GM19397 (cell line): Measurements from ENCODE around the gene NBEAL2.

Source experiments
- ATAC-seq: cut with Tn5 transposase; IDR thresholded peaks from one replicate; pipeline ENCODE4 v1.9.1; 2021; ENCODE audit warnings: mild to moderate bottlenecking, moderate library complexity; ENCODE audit not compliant: unreplicated experiment

The NBEAL2 gene, protein sequence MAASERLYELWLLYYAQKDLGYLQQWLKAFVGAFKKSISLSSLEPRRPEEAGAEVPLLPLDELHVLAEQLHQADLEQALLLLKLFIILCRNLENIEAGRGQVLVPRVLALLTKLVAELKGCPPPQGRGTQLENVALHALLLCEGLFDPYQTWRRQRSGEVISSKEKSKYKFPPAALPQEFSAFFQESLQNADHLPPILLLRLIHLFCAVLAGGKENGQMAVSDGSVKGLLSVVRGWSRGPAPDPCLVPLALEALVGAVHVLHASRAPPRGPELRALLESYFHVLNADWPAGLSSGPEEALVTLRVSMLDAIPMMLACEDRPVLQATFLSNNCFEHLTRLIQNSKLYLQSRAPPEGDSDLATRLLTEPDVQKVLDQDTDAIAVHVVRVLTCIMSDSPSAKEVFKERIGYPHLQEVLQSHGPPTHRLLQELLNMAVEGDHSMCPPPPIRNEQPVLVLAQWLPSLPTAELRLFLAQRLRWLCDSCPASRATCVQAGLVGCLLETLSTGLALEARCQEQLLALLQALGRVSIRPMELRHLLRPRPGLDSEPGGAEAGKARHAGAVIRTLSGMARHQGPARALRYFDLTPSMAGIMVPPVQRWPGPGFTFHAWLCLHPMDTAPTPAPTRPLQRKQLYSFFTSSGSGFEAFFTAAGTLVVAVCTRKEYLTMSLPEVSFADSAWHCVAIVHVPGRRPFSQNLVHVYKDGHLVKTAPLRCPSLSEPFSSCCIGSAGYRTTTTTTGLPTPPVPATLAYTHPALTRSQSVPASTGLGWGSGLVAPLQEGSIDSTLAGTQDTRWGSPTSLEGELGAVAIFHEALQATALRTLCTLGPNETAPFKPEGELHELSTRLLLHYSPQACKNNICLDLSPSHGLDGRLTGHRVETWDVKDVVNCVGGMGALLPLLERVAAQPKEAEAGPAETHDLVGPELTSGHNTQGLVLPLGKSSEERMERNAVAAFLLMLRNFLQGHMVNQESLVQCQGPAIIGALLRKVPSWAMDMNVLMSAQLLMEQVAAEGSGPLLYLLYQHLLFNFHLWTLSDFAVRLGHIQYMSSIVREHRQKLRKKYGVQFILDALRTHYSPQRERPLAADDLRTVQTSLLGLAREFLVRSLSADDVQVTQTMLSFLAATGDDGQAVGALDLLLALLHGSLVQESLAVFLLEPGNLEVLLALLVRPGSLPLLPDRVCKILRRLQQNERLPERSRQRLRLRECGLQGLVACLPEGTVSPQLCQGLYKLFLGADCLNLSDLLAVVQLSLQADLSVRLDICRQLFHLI (N-terminal part only)

DNA sequence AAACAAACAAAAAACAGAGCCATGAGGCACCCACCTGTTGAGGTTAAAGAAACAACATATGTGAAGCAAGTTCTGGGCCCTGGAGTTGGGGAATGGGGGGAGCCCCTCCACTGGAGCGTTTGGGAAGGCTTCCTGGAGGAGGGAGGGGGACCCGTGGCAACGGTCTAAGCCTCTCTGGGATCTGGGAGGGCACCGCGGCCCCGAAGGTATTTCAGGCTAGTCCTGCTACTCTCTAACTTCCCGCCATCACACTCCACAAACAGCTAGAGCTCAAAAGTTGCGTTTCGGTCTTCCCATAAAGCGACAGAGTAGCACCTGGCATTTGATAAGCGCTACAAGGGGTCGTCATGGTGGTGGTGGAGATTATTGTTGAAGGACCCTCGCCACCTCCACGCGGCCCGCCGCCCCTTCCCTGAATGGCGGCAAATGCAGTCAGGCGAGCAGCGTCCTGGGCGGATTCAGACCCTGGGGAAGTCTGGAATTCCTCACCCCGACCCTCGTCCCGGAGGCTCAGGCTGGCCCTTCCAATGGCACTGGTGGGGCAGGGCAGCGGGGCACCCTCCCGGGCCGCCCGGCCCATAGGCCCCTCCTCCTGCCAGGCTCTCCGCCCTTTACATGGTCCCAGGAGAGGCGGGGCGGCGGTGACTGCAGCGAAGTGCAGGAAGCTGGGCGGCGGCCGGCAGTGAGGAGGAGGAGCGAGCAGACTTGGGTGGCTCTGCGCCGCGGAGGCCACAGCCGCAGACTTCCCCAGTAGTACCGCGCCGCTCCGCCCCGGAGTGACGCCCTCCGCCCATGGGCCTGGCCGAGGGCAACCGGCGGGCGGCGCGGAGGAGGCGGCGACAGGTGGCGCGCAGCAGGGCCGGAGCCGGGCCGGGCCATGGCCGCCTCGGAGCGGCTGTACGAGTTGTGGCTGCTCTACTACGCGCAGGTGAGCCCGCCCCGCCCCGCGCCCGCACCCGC lies at the start of gene NBEAL2:
Gene NBEAL2, plus strand, starts transcription at position 682 of the 960 bp plus-strand sequence. Its CDS starts 196 bp downstream, at position 878.
- ATAC-seq, result peak; percentile 69

- ATAC-seq, result no peak
Observed at GRCh38 chr3:46930166-46930944, 49.1 kb upstream of the NBEAL2 start.

DNA sequence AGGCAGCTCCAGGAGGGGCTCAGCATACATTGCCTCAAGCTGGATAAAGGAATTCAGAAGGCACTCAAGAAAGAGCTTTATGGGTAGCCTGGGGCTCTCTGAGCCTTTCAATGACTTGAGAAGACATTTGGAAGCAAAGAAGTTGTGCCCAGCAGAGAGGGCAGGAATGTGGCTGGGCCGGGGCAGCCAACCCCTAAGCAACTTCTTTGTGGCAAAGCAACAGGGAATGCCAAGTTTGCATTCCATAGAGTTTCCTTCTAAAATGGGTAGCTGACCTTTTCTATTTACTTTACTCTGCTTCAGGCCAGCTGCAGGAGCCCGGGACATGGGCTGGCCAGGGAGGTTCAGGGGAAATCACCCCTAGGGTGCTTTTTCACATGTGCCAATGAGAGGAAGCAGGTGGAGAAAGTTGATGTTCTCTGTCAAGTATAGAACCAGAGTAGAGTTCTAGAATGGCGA lies 48.5 kb upstream of the NBEAL2 start:
- ATAC-seq, result no peak

DNA sequence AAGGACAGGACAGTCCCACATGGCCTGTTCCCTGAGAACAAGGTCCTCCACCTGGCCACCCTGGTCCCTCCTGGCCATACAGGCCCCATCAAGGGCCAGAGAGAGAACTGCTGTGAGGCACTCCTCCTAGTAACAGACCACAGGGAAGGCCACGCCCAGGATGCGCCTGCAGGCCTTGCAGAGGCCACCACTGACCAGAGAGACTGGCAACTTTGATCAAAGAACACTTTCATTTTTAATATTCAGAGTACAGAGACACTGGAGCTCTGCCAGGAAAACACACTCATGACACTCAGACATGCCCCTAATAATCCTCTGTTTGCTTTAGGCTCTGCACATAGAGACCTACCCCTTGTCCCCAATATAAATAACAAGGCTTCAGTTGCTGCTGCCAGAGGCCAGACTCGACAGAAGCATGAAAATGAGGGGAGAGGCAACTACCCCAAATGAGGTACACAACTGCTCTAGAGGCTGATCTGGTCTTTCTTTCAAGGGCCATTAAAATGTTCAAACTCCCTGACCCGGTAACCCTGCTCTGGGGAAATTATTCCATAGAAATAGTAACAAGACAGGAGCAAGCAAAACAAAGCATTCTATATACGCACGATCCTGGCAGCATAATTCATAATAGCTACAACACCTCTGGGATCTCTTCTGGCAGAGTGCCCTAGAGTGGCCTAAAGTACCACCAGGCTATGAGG lies 47.7 kb upstream of the NBEAL2 start:
- no peak for ATAC-seq

DNA sequence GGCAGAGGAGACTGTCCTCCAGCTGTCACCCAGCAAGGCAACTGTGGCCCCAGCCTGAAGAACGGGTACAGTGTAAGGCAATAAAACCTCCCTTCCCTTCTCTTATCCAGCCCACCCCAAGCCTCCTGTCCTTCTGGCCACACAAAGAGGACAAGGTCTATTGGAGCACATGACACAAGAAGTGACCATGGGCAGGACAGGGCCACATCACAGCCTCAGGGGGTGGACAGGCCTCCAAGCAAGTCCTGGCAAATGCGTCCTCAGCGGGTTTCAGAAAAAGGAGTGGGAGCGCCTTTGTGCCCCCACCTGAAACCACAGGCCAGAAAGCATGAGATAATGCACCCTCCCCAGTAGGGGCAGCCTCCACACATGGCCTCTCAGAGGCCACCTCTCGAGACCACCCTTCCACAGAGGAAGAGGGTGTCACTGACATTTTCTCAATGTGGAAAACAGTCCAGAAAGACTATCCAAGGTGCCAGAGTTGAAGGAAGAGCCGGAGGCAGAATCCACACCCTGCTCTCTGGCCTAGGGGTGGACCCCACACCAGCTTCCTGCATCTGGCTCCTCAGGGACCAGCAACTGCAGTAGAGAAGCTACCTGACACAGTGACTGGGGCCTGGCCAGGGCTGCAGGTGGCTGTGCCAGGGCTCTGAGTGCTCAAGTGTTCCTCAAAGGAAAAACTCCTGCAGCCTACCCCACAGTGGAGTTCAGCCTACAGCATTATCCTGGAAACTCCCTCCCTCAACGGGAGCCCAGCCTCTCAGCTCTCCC lies 46.8 kb upstream of the NBEAL2 start:
- no peak for ATAC-seq

GRCh38 chr3:46933261-46933660 lies 46.2 kb upstream of the NBEAL2 start:
- no peak for ATAC-seq

DNA sequence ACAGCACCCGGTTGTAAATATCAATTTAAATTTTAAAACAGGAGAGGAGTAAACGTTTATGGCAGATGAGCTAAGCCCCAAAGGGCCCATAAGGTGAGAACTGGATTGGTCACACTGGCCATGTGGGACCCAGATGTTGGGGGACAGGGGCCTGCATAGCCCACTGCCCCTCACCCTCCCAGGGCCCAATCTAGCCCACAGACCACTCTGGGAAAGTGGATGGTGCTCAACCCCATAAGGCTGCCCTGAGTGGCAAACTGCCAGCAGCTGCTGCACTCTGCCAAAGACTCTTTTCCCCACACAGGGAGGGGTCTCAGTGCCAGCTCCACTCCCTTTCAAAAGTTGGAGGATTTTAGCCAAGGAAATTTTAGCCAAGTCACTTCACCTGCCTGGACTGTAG lies 45.4 kb upstream of the NBEAL2 start:
- ATAC-seq, result no peak

DNA sequence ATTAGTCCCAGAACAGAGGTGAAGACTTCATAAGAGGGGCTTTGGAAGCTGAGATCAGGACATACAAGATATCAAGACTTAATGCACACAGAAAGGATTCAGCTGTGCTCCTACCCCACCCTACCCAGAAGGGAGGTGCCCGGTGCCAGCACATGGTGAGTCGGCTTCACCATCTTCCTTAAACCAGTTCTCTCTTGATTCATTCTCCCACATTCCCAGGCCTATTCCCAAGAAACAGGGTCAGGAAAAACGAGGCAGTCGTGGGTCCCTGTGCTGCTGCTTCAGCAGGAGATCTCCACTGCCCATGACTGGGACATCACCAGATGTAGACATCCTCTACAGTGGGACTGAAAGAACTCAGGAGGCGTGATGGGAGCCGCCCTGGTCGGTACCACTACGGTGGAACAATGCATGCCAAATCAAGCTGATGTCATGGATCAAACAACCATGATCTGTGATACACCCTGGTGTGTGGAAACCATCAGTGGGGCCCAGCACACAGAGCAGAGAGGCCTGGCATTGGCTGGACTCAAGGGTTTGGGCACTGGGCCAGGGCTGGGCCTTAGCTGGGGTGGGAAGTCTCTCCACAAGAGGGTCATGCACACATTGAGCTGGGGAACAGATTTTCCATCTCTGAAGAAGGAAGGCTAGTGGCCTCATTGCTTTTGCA lies 44.8 kb upstream of the NBEAL2 start:
- no peak for ATAC-seq

GRCh38 chr3:46935168-46935858 lies 44.2 kb upstream of the NBEAL2 start:
- no peak for ATAC-seq

GRCh38 chr3:46935989-46936558 lies 43.4 kb upstream of the NBEAL2 start:
- ATAC-seq, result no peak

GRCh38 chr3:46936733-46937250 lies 42.7 kb upstream of the NBEAL2 start:
- ATAC-seq, result no peak

DNA sequence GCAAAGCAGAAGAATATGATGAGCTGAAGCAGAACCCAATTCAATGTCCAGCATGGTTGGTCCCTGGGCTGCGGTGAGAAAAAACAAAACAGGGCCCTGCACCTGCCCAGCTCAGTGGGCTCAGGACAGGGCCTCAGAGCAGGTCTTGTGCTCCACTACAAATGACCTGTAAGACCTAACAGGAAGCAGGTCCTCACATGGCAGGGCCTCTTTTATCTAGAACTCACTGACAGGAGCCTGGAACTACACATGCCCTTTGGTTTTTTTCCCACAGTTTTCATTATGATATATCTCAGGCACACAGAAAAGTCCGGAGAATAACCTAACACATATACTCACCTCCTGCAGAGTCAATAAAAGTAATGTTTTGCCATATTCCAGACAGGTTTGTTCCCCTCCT lies 41.3 kb upstream of the NBEAL2 start:
- no peak for ATAC-seq

GRCh38 chr3:46939578-46940445 lies 39.7 kb upstream of the NBEAL2 start:
- ATAC-seq, result no peak

GRCh38 chr3:46942076-46942475 lies 37.4 kb upstream of the NBEAL2 start:
- ATAC-seq, result no peak
